HepG2 (cell line): ENCODE measurements around the gene SCAF11. TPM values are rescaled to one million over a fixed set of nuclear protein-coding genes. Genes with fewer than 3 reads are reported as not detected.

Source experiments
- ATAC-seq: fragments of 200-7000 bp; cut with Tn5 transposase; 3 replicates; pipeline ENCODE4 v1.9.1; 2020; ENCODE audit warnings: mild to moderate bottlenecking, moderate library complexity
- BruUV-seq: library from RNA; stranded (reverse); fragments of 400-500 nt; replicated peaks from 2 replicates; lab custom pipeline; 2021; lab: Mats Ljungman, UMichigan
- CTCF ChIA-PET: fragments of 300-600 bp; formaldehyde crosslinking; extraction: SDS; loops from one replicate; lab custom pipeline; 2021; ENCODE audit warnings: low total read pairs, inconsistent platforms, low intra/inter-chr PET ratio; lab: Yijun Ruan, JAX
- POLR2A ChIA-PET: fragments of 350-600 bp; sonication (Branson Sonifier 250); formaldehyde crosslinking; loops from one replicate; lab custom pipeline; 2020; ENCODE audit warnings: antibody characterized with exemption, inconsistent platforms; lab: Yijun Ruan, JAX
- DNase-seq: peaks from one replicate; pipeline ENCODE4 v3.0.0-alpha.2; 2015; ENCODE audit warnings: low spot score
- FAIRE-seq: peaks from 3 replicates; lab custom pipeline; 2011; peaks lifted over from hg19 to GRCh38; lab: Jason Lieb, UNC
- H2AFZ ChIP-seq: one replicate; pipeline ENCODE4 v1.6.1; 2011; ENCODE audit warnings: low read length, inconsistent platforms
- H3K27ac ChIP-seq: fragments of 300-600 bp; 3 replicates; pipeline ENCODE4 v1.8.0; 2011; ENCODE audit warnings: mixed run types, mild to moderate bottlenecking, mixed read lengths, low read length, inconsistent platforms; ENCODE audit not compliant: insufficient read depth; ENCODE audit errors: extremely low read length
- H3K27me3 ChIP-seq, 2 experiments: fragments of 200-600 bp in 1 of 2; 2 replicates in 1 of 2; 3 replicates in 1 of 2; pipeline versions ENCODE4 v1.6.0 to v1.8.0; 2011; ENCODE audit warnings: low read length in 2 of 2, mild to moderate bottlenecking in 2 of 2, moderate library complexity in 2 of 2, inconsistent platforms in 1 of 2; ENCODE audit not compliant: insufficient read depth in 2 of 2, control insufficient read depth in 1 of 2
- H3K36me3 ChIP-seq, 2 experiments: fragments of 200-600 bp in 1 of 2; replicated peaks in 1 of 2; 2 replicates in 1 of 2; 3 replicates in 1 of 2; pipeline versions ENCODE4 v1.5.1 to v1.8.0; 2011; ENCODE audit warnings: low read length in 2 of 2, inconsistent platforms in 1 of 2; ENCODE audit not compliant: insufficient read depth in 2 of 2, control insufficient read depth in 1 of 2
- H3K4me1 ChIP-seq: 2 replicates; pipeline ENCODE4 v1.5.1; 2012; ENCODE audit warnings: low read length, inconsistent platforms; ENCODE audit not compliant: insufficient read depth
- H3K4me2 ChIP-seq: 2 replicates; pipeline ENCODE4 v1.6.0; 2011; ENCODE audit warnings: low read depth, low read length, inconsistent platforms
- H3K4me3 ChIP-seq, 3 experiments: fragments of 200-600 bp in 1 of 3; sonication (generic), shearing (Covaris generic) in 1 of 3; replicated peaks in 1 of 3; 2 replicates each; pipeline ENCODE4 v1.5.1; 2011 to 2016; ENCODE audit warnings: low read length in 3 of 3, inconsistent platforms in 2 of 3, low read depth in 2 of 3, mild to moderate bottlenecking in 2 of 3, control low read depth in 1 of 3, mixed read lengths in 1 of 3; ENCODE audit not compliant: insufficient read depth in 1 of 3
- H3K79me2 ChIP-seq: one replicate; pipeline ENCODE4 v1.6.1; 2011; ENCODE audit warnings: low read length, inconsistent platforms; ENCODE audit not compliant: insufficient read depth
- H3K9ac ChIP-seq: 2 replicates; pipeline ENCODE4 v1.6.0; 2011; ENCODE audit warnings: mild to moderate bottlenecking, low read depth, low read length, inconsistent platforms; ENCODE audit not compliant: insufficient read depth
- H3K9me3 ChIP-seq: 2 replicates; pipeline ENCODE4 v1.5.1; 2012; ENCODE audit warnings: mild to moderate bottlenecking, low read length
- H4K20me1 ChIP-seq: 2 replicates; pipeline ENCODE4 v1.6.0; 2011; ENCODE audit warnings: inconsistent platforms, mild to moderate bottlenecking, low read length, moderate library complexity; ENCODE audit not compliant: insufficient read depth
- CTCF ChIP-seq: sonication (generic); formaldehyde crosslinking; IDR thresholded peaks from 2 replicates; pipeline ENCODE4 v1.5.0; 2020; ENCODE audit warnings: mild to moderate bottlenecking, missing genetic modification reagents, moderate library complexity
- FOXO1 ChIP-seq: sonication (generic); formaldehyde crosslinking; IDR thresholded peaks from 2 replicates; pipeline ENCODE4 v1.4.0; 2020; ENCODE audit warnings: missing genetic modification reagents
- MAFF ChIP-seq: IDR thresholded peaks from 2 replicates; pipeline ENCODE4 v1.6.1; 2011; ENCODE audit warnings: low read depth, low read length, improper control_type of control experiment
- NKX3-1 ChIP-seq: sonication (generic); formaldehyde crosslinking; IDR thresholded peaks from 2 replicates; pipeline ENCODE4 v1.5.0; 2020; ENCODE audit warnings: missing genetic modification reagents
- SNAPC4 ChIP-seq: sonication (generic); formaldehyde crosslinking; IDR thresholded peaks from 2 replicates; pipeline ENCODE4 v1.4.0; 2020; ENCODE audit warnings: mild to moderate bottlenecking, missing genetic modification reagents
- ZNF230 ChIP-seq: sonication (generic); formaldehyde crosslinking; IDR thresholded peaks from 2 replicates; pipeline ENCODE4 v1.4.0; 2020; ENCODE audit warnings: mild to moderate bottlenecking, missing genetic modification reagents
- ZNF281 ChIP-seq: sonication (generic); formaldehyde crosslinking; IDR thresholded peaks from 2 replicates; pipeline ENCODE4 v1.4.0; 2020; ENCODE audit warnings: missing genetic modification reagents, borderline replicate concordance
- ZNF737 ChIP-seq: sonication (generic); formaldehyde crosslinking; IDR thresholded peaks from 2 replicates; pipeline ENCODE4 v1.5.0; 2020; ENCODE audit warnings: missing genetic modification reagents, mild to moderate bottlenecking, borderline replicate concordance
- WGBS: methylation state at CpG from one replicate; pipeline ENCODE4 v1.1.6; 2017; ENCODE audit warnings: low lambda C conversion rate; 5-methylcytosine and 5-hydroxymethylcytosine counted together
- in situ Hi-C: cut with HindIII; loops from 2 replicates; pipeline ENCODE4 v1.10.0; 2017; ENCODE audit warnings: low pct_unique_long_range_greater_than_20kb; ENCODE audit not compliant: extremely low pct_ligation_motif_present
- intact Hi-C: fragments of 100-400 bp; cut with micrococcal nuclease; formaldehyde crosslinking; loops from one replicate; pipeline ENCODE4 v1.10.0; 2022; ENCODE audit not compliant: unreplicated experiment
- polyA plus RNA-seq, 8 experiments: library from polyadenylated mRNA; depleted of rRNA in 3 of 8; stranded (reverse) in 7 of 8; unstranded in 1 of 8; fragments of >200 nt; fragmentation: Illumina TruSeq in 4 of 8; extraction: Trizol in 4 of 8; gene quantifications; 2 replicates each; pipeline versions ENCODE4 v1.2.1 to v1.2.3, GENCODE V29; 2011 to 2016; ENCODE audit warnings: low read depth in 4 of 8, missing spikeins in 1 of 8, mixed read lengths in 1 of 8; ENCODE audit not compliant: insufficient read depth in 1 of 8
- total RNA-seq, 5 experiments: library from RNA; depleted of rRNA; stranded (reverse); fragments of >200 nt; fragmentation: Illumina TruSeq; extraction: Trizol; gene quantifications; 2 replicates each; pipeline ENCODE4 v1.2.3, GENCODE V29; 2016; ENCODE audit warnings: low read depth in 1 of 5

Gene SCAF11
- total and polyA plus RNA-seq, 2 of the 13 experiments (the other 11 are each of a cell fraction or from before 2014, with no cell fraction given), result 26.9 to 38.3 TPM

- POLR2A ChIA-PET, result no interaction called here
- Histone ChIP-seq H3K27ac (no peak overlapping the region), H3K9me3 (no peaks in the 10 kb centered on the region), H4K20me1 (no peaks in the 10 kb centered on the region), H3K27me3 (no peaks in the 10 kb centered on the region), H3K4me2 (no peak overlapping the region), H3K4me3 (no peak overlapping the region), H3K9ac (no peak overlapping the region), H3K4me1 (no peaks in the 10 kb centered on the region), H3K79me2 (no peaks in the 10 kb centered on the region), H3K36me3 (peaks cover 9 to 44% of the 10 kb centered on the region in 2 experiments), H2AFZ (no peak overlapping the region)
- TF ChIP-seq MAFF (no peak), CTCF (CRISPR knock-in tag) (0 out of 2 replicates have a peak, but pooled peaks have one; percentile 25)
- CTCF ChIA-PET, result no interaction called here
- ATAC-seq (peak; percentile 54; the same call in 1 of the 3 replicates), FAIRE-seq (peak; percentile 39), DNase-seq (peak; percentile 13)
- WGBS, result 93% methylated on average over 4 of the region's 4 CpGs
- in situ Hi-C loops, result loop anchor here (25.0 kb wide), 1 partner anchor 356 kb away; no protein-coding TSS in a partner anchor
- no TSS peak for BruUV-seq
- intact Hi-C loops, result no loop called here
Observed at GRCh38 chr12:45893240-45893639, 97.1 kb downstream of the SCAF11 start.

- Histone ChIP-seq H3K36me3 (peaks cover 6 to 43% of the 10 kb centered on the region in 2 experiments), H3K9ac (no peak overlapping the region), H2AFZ (no peak overlapping the region), H3K27ac (no peak overlapping the region), H3K4me1 (no peaks in the 10 kb centered on the region), H3K27me3 (no peaks in the 10 kb centered on the region), H3K9me3 (peaks cover 6% of the 10 kb centered on the region; the same call in 1 of the 2 replicates), H3K4me2 (no peak overlapping the region), H3K79me2 (no peaks in the 10 kb centered on the region), H4K20me1 (no peaks in the 10 kb centered on the region), H3K4me3 (no peak overlapping the region)
- intact Hi-C loops (no loop called here), in situ Hi-C loops (loop anchor here (25.0 kb wide), 1 partner anchor 353 kb away; no protein-coding TSS in a partner anchor)
- WGBS, result 94% methylated on average over 2 of the region's 2 CpGs
- POLR2A ChIA-PET, result no interaction called here
- ATAC-seq (no peak), DNase-seq (no peak), FAIRE-seq (no peak)
- BruUV-seq, result no TSS peak
- CTCF ChIA-PET, result no interaction called here
- TF ChIP-seq FOXO1 (no peak), ZNF230 (CRISPR knock-in tag) (no peak), ZNF737 (CRISPR knock-in tag) (no peak), SNAPC4 (no peak), NKX3-1 (CRISPR knock-in tag) (no peak), ZNF281 (no peak)
Observed at GRCh38 chr12:45890276-45890675, 100.1 kb downstream of the SCAF11 start.
